Activated CD4-positive, alpha-beta T cell treated with anti-CD3 and anti-CD28 coated beads, Interleukin-2, amount 50 U/mL, for 4 hours (primary cell): ENCODE measurements around the gene EEF1E1.
"Not testable (repeated sequence)": the region's sequence is repeated elsewhere in the genome, so short reads cannot be mapped to it uniquely, and the experiment has no call there.

Experiments
- DNase-seq, 2 experiments: peaks; one replicate each; pipeline ENCODE4 v3.0.0-alpha.2; 2020

The EEF1E1 gene

DNA sequence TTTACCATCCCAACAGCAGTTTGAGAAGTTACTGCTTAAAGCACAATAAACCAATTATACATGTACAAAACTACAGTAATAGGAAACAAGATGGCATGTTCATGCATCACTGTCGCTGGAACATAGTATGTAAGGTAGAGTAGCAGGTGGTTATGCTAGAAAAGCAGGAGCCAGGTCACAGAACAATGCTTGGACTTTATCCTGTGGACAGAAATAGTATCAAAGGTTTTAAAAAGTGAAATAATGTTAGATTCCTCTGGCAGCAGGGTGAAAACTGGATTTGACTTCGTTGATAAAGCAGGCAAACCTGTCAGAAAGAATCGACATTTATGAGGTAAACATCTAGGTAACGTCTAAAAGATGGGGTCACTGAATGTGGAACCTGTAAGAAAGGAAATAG is 40.6 kb downstream of the EEF1E1 start:
- DNase-seq: no peak

GRCh38 chr6:8060346-8060745 is 42.0 kb downstream of the EEF1E1 start:
- DNase-seq: no peak

DNA sequence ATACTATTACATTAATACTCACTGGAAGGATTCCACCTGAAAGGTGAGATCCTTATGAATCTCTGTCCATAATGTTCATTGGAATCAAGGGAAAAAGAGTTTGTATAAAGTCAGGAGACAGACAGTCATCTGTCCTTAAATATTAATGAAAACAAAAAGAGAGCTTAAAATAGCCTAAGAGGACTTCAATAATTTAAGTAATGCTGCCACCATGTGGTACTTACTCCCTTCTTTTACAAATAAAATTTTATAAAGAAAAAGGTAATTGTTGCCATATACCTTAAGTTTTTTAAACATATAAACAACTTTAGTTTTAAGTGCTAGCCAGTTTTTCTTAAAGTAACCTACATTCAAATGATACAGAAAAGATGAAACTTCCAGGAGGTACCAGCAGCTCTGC is 43.2 kb downstream of the EEF1E1 start:
- DNase-seq: no peak

DNA sequence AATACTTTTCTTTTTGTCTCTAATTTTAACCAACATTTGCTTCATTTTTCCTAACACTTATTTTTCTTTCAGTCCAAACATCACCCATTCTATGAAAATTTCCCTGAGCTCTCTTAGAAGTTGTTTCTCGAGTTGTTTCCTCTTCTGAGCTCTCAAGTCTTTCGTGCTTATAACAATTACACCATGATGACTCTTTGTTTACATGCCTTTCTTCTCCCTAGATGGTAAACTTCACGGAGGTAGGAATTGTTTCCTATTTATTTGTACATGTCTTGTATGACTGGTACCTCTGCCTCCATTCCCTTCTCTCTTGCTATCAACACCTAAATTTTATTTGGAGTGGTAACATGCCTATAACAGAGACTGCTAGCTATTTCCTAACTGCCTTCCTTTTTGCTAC is 44.6 kb downstream of the EEF1E1 start:
- DNase-seq: no peak

GRCh38 chr6:8057263-8057662 is 45.1 kb downstream of the EEF1E1 start:
- DNase-seq: no peak

- no peak for DNase-seq
Observed at GRCh38 chr6:8054276-8054675, 48.1 kb downstream of the EEF1E1 start.

DNA sequence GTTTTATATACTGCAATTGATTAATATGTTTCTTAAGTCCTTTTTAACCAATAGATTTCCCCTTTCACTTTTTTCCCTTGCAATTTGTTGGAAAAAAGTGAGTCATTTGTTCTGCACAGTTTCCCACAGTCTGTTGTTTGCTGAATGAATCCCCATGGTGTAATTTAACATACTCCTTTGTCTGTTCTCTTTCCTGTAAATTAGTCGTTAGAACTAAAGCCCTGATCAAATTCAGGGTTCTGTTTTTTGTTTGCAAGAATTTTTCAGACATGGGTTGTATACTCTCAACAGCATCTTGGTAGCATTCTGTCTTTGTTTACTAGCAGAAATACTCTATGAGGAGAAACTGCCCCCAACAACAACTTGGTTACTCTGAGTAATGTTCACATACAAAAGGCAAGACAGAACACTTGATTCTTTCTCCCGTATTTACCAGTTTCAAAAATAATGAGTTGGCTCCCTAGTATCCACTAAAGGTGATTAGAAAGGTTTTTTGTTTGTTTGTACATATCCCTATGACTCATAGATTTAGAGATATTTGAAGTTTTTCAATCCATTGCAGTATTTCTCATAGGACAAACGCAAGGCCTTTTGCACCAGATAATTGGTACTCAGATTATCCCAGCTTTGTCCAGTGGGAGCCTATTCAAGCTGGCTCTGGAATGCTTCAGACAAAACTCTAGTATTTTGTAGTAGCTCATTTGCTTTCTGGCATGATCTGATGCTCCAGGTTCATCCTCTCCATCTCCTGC is 54.6 kb downstream of the EEF1E1 start:
- no peak for DNase-seq

DNA sequence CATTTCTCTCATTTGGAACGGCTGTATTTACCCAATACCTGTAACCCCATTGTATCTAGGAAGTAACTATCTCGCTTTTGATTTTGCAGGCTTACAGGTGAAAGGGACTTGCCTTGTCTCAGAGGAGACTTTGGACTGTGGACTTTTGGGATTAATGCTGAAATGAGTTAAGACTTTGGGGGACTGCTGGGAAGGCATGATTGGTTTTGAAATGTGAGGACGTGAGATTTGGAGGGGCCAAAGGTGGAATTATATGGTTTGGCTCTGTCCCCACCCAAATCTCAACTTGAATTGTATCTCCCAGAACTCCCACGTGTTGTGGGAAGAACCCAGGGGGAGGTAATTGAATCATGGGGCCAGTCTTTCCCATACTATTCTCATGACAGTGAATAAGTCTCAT is 56.6 kb downstream of the EEF1E1 start:
- DNase-seq: not testable (repeated sequence)

- no peak for DNase-seq
Observed at GRCh38 chr6:8043221-8043620, 59.1 kb downstream of the EEF1E1 start.

DNA sequence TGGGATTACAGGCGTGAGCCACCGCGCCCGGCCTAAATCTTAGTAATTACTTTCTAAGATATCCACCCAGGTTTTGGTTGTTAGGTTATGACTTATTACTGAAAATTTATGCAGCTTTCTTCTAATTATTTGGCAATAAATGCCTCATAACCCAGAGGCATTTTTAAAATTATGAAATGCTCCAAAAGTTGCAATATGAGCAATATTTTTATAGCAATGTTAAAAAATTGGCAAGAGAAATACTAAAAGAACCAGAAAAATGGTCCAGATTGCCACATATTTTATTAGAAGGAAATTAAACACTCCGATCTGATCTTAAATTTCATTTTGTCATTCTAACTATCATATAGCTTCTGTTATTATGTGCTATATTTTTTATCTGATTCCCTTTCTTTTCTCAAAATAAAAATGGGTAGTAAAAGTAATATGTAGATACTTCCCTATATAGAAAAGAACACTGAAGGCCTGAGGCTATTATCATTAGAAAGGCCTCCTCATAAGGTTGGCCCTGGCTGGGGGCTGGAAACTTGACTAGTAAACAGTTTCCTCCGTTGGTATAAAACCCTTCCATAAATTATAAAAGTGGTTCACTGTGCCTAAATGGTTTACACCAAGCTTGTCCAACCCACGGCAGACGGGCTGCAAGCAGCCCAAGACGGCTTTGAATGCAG is 60.3 kb downstream of the EEF1E1 start:
- no peak for DNase-seq

DNA sequence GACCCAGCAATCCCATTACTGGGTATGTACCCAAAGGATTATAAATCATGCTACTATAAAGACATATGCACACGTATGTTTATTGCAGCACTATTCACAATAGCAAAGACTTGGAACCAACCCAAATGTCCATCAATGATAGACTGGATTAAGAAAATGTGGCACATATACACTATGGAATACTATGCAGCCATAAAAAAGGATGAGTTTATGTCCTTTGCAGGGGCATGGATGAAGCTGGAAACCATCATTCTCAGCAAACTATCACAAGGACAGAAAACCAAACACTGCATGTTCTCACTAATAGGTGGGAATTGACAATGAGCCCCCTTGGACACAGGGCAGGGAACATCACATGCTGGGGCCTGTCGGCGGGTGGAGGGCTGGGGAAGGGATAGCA is 68.2 kb downstream of the EEF1E1 start:
- not testable (repeated sequence) for DNase-seq

- DNase-seq: no peak
Observed at GRCh38 chr6:8030920-8031319, 71.4 kb downstream of the EEF1E1 start.
